HG03439 (cell line): ENCODE measurements around the gene ZNF79.

Experiments used
- ATAC-seq: cut with Tn5 transposase; IDR thresholded peaks from one replicate; pipeline ENCODE4 v1.9.1; 2021; ENCODE audit warnings: mild to moderate bottlenecking, moderate library complexity; ENCODE audit not compliant: unreplicated experiment

The ZNF79 gene

GRCh38 chr9:127492616-127493015 lies 68.4 kb downstream of the ZNF79 start:
- no peak for ATAC-seq

- no peak for ATAC-seq
Observed at GRCh38 chr9:127493592-127494303, 69.6 kb downstream of the ZNF79 start.

GRCh38 chr9:127494304-127494702 lies 70.1 kb downstream of the ZNF79 start:
- ATAC-seq = no peak
